ENCODE measurements around the gene TP53BP2.
A peak's percentile ranks its signal among the peaks of the same experiment; 100 is the strongest.

TP53BP2 gene

DNA sequence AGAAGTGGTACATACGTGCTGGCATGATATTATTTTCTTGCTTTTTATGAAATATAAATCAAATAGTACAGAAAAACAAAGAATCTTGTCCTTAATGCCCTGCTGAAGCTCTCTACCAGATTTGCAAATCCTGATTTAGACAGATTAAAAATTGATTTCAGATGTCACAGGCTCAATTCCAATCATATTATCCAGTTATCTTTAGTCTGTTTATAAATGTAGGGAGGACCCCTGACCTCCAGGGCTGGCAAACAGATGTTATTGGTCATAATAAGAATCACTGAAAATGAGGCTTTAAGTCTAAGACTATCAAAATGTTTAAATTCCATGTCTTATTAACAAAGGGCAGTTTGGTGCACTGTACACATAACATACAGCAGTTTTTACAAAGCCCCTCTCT lies 62.1 kb downstream of the TP53BP2 start:
- H3K4me1 ChIP-seq (ENCODE audit: insufficient read depth, poor library complexity, severe bottlenecking), result no peaks in the 10 kb centered on the region
- H3K36me3 ChIP-seq (ENCODE audit: low read depth), result peaks cover 6% of the 10 kb centered on the region; the same call in 1 of the 2 replicates

DNA sequence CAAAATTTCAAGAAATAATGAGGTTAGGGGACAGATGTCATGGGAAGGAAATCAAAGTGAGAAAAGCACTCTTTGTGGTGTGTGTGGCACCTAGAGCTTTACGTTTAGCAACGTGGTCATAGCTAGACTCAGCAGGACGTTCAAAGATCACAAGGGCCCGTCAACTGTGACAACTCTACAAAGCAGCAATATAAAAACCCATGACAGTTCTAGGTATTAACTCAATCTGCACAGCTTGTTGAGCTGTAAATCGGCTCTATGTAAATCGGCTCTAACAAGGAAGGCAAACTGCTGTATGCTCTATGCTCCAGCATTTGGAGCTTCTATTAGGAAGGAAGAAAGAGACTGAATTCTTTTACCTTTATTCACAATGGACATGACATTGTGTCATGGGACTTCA lies 64.8 kb downstream of the TP53BP2 start:
- H3K4me3 ChIP-seq (ENCODE audit: severe bottlenecking), result no peak overlapping the region
- H3K36me3 ChIP-seq (ENCODE audit: low read depth), result peaks cover 21% of the 10 kb centered on the region
- peaks cover 7% of the 10 kb centered on the region for H3K4me1 ChIP-seq (ENCODE audit: insufficient read depth, poor library complexity, severe bottlenecking)
- TF ChIP-seq, protein P1, sequence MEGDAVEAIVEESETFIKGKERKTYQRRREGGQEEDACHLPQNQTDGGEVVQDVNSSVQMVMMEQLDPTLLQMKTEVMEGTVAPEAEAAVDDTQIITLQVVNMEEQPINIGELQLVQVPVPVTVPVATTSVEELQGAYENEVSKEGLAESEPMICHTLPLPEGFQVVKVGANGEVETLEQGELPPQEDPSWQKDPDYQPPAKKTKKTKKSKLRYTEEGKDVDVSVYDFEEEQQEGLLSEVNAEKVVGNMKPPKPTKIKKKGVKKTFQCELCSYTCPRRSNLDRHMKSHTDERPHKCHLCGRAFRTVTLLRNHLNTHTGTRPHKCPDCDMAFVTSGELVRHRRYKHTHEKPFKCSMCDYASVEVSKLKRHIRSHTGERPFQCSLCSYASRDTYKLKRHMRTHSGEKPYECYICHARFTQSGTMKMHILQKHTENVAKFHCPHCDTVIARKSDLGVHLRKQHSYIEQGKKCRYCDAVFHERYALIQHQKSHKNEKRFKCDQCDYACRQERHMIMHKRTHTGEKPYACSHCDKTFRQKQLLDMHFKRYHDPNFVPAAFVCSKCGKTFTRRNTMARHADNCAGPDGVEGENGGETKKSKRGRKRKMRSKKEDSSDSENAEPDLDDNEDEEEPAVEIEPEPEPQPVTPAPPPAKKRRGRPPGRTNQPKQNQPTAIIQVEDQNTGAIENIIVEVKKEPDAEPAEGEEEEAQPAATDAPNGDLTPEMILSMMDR (IDR thresholded peaks at IDR 0.05; ENCODE audit: poor library complexity, severe bottlenecking), result no peak
- ATAC-seq (ENCODE audit: low read depth) (no peak), DNase-seq (ENCODE audit: low spot score) (no peak)
- H3K9me3 ChIP-seq (ENCODE audit: severe bottlenecking), result no peaks in the 10 kb centered on the region
- no peak overlapping the region for H3K27ac ChIP-seq (ENCODE audit: poor library complexity, severe bottlenecking)
- H3K27me3 ChIP-seq (ENCODE audit: insufficient read depth, poor library complexity, severe bottlenecking), result no peaks in the 10 kb centered on the region

More for the DNA sequence above, 62.1 kb downstream of the TP53BP2 start:
- Histone ChIP-seq H3K27me3 (ENCODE audit: insufficient read depth, poor library complexity, severe bottlenecking) (no peaks in the 10 kb centered on the region), H3K27ac (ENCODE audit: poor library complexity, severe bottlenecking) (no peak overlapping the region), H3K9me3 (ENCODE audit: severe bottlenecking) (no peaks in the 10 kb centered on the region), H3K4me3 (ENCODE audit: severe bottlenecking) (no peak overlapping the region)
- TF ChIP-seq, protein P1 (IDR thresholded peaks at IDR 0.05; ENCODE audit: poor library complexity, severe bottlenecking), result no peak
- DNase-seq (ENCODE audit: low spot score) (no peak), ATAC-seq (ENCODE audit: low read depth) (no peak)

GRCh38 chr1:223780318-223780717 lies 65.4 kb downstream of the TP53BP2 start:
- Histone ChIP-seq H3K27me3 (ENCODE audit: insufficient read depth, poor library complexity, severe bottlenecking) (no peaks in the 10 kb centered on the region), H3K36me3 (ENCODE audit: low read depth) (peaks cover 26% of the 10 kb centered on the region), H3K9me3 (ENCODE audit: severe bottlenecking) (no peaks in the 10 kb centered on the region), H3K27ac (ENCODE audit: poor library complexity, severe bottlenecking) (no peak overlapping the region), H3K4me1 (ENCODE audit: insufficient read depth, poor library complexity, severe bottlenecking) (peaks cover 13% of the 10 kb centered on the region), H3K4me3 (ENCODE audit: severe bottlenecking) (no peak overlapping the region)
- TF ChIP-seq, protein P1 (IDR thresholded peaks at IDR 0.05; ENCODE audit: poor library complexity, severe bottlenecking), result no peak
- no peak for ATAC-seq (ENCODE audit: low read depth)
- no peak for DNase-seq (ENCODE audit: low spot score)

- Histone ChIP-seq H3K27me3 (ENCODE audit: insufficient read depth, poor library complexity, severe bottlenecking) (no peaks in the 10 kb centered on the region), H3K4me1 (ENCODE audit: insufficient read depth, poor library complexity, severe bottlenecking) (peaks cover 23% of the 10 kb centered on the region), H3K9me3 (ENCODE audit: severe bottlenecking) (no peaks in the 10 kb centered on the region), H3K36me3 (ENCODE audit: low read depth) (peaks cover 53% of the 10 kb centered on the region), H3K27ac (ENCODE audit: poor library complexity, severe bottlenecking) (peak overlapping the region; percentile 81), H3K4me3 (ENCODE audit: severe bottlenecking) (no peak overlapping the region)
- ATAC-seq (ENCODE audit: low read depth) (no peak), DNase-seq (ENCODE audit: low spot score) (no peak)
- TF ChIP-seq, protein P1 (IDR thresholded peaks at IDR 0.05; ENCODE audit: poor library complexity, severe bottlenecking), result no peak
These were observed 68.8 kb downstream of the TP53BP2 start for GRCh38 chr1:223776826-223777454.

- Histone ChIP-seq H3K4me3 (ENCODE audit: severe bottlenecking) (no peak overlapping the region), H3K36me3 (ENCODE audit: low read depth) (peaks cover 60% of the 10 kb centered on the region), H3K9me3 (ENCODE audit: severe bottlenecking) (no peaks in the 10 kb centered on the region), H3K27me3 (ENCODE audit: insufficient read depth, poor library complexity, severe bottlenecking) (no peaks in the 10 kb centered on the region), H3K4me1 (ENCODE audit: insufficient read depth, poor library complexity, severe bottlenecking) (peaks cover 30% of the 10 kb centered on the region), H3K27ac (ENCODE audit: poor library complexity, severe bottlenecking) (peak overlapping the region; percentile 81)
- TF ChIP-seq, protein P1 (IDR thresholded peaks at IDR 0.05; ENCODE audit: poor library complexity, severe bottlenecking), result no peak
- ATAC-seq (ENCODE audit: low read depth) (peak; percentile 87), DNase-seq (ENCODE audit: low spot score) (no peak)
These were observed 69.5 kb downstream of the TP53BP2 start for GRCh38 chr1:223776075-223776814.

All from RWPE2 (cell line).